Stromal cell of bone marrow (primary cell): ENCODE results near the gene IGFBP7.

Experiments
- DNase-seq: peaks from one replicate; pipeline ENCODE4 v3.0.0-alpha.2; 2012; ENCODE audit warnings: low read depth

IGFBP7 gene

DNA sequence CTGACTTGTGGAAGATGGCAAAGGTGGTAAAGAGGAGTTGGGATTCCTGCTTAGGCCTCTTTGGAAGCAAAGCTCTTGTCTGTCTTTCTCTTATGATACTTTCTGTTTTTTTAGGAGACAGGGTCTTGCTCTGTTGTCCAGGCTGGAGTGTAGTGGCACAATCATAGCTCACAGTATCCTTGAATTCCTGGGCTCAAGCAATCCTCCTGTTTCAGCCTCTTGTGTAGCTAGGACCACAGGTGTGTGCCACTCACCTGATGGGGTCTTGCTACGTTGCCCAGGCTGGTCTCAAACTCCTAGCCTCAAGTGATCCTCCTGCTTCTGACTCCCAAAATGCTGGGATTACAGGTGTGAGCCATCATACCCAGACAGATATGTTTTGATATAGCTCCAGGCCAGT, 19.3 kb upstream of the IGFBP7 start:
- DNase-seq = no peak

DNA sequence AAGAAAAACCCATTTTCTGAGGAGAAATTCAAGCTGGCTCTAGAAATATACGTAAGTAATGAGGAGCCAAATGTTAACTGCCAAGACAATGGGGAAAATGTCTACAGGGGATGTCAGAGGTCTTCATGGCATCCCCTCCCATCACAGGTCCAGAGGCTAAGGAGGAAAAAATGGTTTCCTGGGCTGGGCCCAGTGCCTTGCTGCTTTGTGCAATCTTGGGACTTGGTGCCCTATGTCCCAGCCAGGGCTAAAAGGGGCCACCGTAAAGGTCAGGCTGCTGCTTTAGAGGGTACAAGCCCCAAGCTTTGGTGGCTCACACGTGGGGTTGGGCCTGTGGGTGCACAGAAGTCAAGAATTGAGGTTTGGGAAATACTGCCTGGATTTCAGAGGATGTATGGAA, 17.2 kb upstream of the IGFBP7 start:
- no peak for DNase-seq

DNA sequence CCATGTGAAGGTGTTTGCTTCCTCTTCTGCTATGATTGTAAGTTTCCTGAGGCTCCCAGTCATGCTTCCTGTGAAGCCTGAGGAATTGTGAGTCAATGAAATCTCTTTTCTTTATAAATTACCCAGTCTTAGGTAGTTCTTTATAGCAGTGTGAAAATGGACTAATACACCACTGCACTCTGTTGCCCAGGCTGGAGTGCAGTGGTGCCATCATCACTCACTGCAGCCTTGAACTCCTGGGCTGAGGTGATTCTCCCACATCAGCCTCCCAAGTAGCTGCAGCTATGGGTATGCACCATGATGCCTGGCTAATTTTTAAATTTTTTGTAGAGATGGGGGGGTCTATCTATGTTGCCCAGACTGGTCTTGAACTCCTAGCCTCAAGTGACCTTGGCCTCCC, 15.8 kb upstream of the IGFBP7 start:
- DNase-seq = no peak

DNA sequence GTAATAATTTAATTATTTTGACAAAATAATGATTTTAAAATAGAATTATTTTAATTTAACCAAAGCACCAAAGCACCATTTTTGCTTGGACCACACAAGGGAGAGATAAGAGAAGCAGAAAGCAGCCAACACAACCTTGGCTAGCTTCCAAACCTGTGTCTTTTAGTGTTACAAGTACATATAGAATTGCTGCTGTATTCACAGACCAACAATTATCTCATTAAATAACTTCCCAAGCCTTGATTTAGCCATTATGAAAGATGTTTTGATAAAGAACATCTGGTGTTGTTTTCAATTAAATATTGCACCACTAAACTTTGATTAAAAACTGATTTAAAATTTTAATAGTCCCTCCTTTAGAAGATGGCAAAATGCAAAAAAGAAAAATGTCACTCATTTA, 14.0 kb upstream of the IGFBP7 start:
- no peak for DNase-seq

DNA sequence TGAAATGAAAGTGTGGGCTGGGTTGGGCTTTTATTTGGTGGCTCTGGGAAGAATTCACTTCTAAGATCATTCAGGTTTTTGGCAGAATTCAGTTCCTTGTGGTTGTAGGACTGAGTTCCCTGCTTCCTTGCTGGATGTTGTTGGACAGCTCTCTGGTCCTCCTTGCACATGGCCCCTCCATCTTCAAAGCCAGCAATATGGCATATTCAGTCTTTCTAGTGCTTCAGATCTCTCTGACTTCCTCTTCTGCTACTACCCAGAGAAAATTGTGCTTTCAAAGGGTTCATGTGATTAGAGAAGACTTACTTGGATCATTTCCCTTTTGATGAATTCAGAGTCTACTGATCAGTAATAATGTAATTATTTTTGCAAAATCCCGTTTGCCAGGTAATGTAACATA, 12.8 kb upstream of the IGFBP7 start:
- DNase-seq = no peak

DNA sequence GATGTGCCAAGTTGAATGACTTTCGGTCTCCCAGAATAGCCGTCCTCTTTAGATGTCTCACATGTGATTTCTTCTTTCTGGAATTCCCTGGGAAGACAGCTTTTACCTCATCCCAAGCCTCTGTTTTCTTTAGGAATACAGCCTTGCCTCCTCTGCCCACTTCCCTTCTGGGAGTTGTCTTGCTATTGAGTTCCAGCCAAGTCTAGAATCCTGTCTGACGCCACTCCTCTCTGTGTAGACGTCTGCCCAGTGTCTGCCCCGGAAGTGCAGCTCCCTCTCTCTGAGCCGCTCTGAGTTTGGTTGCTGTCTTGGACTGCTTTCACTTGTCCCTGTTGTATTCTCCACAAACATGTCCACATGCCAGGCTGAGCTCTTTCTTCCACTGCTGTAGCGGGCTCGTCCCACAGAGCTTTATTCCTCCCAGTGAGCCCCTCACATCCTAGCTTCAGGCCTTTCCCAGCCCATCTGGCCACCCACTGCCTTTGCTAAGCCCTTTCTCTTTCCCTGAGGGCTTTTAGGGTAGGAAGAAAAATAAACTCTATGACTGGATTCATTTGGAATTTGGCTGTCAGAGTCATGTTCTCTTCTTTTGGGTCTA, 9.0 kb upstream of the IGFBP7 start:
- DNase-seq = peak; percentile 92

DNA sequence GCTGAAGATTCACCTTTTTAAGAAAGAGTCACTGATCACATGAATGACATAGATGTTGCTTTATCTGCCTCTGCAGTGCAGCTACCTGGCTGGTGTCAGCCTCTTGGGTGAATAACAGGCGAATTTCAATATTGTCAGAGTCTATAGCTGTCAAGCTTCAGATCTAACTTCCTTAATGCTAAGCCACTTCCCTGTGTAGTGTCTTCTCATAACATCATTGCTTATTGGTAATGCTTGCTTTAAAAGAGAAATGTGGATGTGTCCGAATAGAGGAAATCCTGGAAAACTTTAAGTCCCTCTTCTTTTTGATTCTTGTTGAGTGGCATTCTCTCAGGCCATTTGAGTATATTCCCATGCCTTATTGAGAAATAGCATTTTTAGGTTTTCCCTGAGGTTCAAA, 7.3 kb upstream of the IGFBP7 start:
- DNase-seq = no peak

DNA sequence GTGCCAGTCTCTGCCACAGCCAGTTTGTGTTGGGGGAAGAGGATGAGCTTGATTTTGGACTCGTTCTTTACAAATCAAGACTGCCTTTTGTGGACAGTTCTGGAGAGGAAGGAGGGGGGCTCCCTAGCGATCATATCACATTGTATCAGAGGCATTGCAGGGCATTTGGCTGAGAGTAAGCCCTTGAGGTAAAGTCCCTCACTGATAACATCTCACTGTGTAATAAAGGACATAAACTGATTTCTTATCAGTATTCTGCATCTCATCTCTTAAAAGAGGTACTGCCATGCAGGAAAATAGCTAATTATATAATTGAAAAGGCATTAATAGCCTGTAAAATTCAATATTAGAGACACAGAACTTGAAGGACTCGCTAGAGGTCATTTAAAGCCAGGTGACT, 6.1 kb upstream of the IGFBP7 start:
- DNase-seq = no peak

DNA sequence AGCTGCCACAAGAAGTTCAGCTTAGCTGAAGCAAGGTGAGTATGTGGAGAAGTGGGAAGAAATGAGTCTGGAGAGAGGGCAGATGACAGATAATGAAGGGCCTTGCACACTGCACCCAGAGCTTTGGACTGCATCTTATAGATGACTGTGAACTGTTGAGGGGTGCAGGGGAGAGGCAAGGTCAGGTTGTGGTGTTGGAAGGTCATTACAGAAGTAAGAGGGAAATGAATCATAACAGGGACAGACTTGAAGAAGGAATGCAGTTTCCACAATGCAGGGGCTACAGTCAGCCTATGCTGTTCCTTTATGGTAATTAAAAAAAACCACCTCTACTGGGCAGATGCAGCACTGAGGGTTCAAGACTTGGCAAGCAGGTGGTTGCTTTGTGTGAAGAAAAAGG, 4.8 kb upstream of the IGFBP7 start:
- DNase-seq = no peak

DNA sequence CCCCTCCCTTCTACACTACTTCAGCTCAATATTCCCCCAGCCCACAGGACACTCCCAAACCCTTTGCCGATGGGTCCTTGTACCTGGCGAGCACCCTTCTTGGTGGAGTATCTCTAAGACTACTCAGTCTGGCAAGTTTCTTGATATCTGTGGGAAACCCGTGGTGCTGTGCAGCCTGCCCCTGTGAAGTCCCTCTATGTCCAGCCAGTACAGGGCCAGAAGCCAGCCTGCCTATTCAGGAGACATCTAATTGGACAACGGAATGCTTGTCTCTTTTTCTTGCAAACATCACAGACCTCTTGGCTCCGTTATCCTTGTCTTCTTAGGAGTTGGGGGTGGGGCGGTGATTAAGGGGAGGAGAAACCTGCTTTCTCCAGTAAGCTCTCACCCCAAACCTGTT, 3.7 kb upstream of the IGFBP7 start:
- no peak for DNase-seq

DNA sequence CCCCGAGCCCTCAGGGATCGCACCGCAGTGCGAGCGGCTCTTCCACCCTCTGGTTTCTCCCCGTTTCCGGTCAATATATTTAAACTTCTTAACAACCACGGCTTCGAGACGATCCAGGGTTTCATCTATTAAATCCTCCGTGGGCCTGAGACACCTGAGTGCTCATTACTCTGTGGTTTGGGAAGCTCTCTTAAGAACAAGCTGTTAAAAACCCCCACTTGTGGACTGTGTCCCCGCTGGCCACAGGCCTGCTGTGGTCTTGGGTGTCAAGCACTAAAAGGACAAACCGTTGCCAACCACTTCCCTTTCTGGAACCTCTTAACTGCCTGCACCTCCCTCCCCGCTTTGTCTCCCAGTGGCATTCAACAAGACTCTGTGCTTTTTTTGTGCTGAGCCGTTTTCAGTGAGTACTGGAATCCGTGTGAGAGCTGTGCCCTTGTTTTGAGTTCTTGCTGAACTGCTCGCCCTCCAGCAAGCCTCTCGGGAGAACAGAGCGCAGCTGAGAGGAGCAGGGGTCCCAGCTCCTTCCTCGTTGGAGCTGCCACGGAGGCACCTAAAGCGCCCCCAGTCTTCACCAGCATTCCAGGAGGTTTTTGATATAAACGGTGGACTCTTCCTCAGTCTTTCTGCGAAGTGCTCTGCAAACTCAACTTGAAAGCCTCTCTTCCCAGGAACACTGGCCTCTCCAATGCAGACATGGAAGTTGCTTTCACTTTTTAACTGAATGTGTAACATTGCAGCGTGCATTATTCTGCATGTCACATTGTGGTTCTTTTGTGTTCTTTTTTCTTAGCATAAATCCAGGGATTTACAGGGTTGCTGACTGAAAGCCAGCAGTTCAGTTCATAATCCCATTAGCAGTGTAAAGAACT, 691 bp upstream of the IGFBP7 start:
- DNase-seq = peak; percentile 50

DNA sequence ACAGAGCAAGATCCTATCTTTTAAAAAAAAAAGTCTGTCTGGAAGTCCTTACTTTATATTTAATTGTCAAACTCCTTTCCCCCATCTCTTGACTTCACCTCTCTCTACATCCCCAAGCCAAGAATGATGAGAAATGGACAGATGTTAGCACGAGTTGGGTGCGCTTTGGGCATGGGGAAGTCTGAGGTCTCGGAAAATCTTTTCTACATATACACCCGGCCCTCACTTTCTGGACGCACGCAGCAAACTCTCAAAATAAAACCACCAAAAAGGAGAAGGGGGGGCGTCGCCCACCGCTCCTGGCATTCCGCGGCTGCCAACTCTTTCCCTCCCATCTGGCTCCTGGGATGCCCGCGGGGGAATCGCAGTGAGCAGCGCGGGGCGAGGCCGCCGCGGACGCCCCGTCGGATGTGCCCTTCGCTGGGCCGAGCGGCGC, 756 bp downstream of the IGFBP7 start:
- DNase-seq = no peak

DNA sequence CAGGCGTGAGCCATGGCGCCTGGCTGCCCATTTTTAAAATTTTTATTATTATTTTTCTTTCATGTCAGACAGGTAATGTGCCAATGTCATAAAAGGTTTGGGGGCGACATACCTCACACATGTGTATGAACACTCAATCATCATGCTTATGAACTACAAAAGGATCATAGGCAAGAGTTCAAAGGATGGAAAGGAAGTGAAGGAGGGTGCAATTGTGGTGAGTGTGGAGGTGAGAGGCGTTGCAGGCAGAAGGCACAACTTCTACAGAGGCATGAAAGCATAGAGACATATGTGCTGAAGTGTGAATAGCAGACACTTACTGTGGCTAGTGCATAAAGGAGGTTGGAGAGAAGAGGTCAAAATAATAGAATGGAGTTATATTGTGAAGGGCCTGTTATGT, 4.0 kb downstream of the IGFBP7 start:
- no peak for DNase-seq

DNA sequence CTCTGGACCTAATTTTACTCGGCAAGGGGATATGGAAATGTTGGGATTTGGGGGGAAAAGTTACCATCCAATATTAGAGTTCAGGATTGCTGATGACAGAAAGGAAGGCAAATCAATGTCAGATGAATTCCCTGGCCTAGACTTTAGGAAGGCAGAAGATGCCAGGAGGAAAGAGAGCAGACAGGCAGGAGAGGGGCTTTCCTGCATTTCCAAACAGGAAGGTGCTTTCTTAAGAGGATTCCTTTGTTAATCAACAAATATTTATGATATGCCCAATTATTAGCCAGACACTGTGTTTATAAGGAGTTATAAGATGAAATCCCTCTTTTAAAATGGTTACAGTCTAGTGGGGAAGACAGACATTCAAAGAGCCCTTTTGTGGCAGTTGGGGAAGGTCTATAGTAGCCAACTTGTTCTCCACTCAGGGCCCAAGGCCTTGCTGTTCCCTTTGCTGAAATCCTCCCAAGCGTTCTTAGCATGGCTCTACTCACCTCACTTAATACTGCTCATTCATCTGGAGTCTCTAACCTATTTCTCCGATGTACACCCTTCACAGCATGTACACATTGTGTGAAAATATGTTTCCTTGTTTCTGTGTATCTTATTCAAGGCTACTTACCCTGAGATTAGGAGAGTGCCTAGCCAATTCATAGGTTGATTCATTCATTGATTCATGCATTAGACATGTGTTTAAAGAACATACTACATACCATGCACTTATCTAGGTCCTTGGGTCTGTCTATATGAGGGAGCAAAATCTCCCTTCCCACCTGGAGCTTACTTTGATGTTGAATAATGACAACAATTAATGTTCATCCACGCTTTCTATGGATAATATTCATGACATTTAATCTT, 5.3 kb downstream of the IGFBP7 start:
- DNase-seq = no peak

DNA sequence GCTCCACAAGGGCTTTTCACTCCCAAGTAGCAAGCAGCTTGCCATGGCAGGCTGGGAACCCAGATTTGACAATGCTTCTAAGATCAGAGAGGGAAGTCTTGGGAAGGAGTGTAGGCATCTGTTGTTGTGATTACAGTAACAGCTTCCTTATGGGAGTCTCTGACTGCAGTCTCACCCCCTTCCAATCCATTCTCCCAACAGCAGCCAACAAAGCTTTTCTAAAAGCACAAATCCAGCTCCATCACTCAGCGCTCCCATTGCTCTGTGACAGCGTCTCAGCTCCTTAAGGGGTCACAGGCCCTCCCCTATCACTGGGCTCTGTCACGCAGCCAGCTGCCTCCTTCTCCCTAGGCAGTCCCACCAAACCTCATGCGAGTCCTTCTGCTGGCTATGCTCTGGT, 7.1 kb downstream of the IGFBP7 start:
- no peak for DNase-seq

DNA sequence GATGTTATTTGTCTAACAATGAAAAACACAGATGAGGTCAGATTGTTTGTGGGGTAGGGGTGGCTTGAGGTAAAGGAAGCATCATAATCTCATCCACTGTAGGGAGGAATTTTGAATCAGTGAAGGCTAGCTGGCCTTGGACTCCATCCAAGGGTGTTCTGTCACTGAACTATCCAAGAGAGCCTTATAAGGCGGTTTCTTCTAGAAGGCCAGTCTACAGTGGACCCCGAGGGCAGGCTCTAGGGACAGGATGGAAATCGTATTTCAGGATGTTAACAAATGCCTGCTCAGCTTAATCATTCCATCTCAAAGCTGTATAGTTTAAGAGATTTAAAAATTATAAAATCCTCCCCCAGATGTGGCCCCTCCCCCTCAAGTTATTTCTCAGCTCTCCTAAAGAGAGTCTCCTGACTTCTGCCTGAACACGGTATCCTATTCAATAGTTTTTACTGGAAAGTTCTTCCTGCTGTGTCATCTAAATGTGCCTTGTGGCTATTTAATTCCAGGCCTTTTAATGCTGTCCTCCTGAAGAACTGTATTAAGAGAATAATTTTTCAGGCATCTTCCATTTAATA, 8.0 kb downstream of the IGFBP7 start:
- peak; percentile 78 for DNase-seq

DNA sequence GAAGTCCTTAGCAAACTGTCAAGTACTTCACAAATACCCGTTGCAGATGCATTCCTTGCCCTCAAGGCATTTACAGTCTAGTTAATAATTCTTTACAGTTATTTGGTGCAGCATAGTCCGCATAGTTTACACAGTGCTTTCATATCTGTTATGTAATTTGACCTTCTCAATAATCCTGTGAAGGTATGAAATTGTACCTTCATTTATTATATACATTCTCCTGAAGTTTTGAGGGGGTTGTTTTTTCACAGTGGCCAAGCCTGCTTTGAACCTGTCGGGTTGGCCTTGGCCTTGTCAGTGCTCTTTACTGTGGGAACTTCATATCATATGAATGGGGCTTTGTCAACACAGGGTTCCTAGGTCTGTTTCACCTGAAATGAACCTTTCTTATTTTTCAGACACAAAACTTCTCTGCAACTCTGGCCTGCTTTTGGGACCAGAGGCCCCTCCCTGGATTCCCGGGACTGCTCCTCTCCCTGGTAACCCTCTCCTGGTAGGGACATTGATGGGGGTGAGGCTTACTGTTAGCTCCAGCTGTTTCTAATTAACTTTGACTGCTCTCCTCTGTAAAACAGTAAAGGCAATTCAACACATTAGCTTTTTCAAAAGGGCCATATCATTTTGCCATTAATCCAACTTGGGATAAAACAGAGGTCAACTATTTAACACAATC, 9.1 kb downstream of the IGFBP7 start:
- no peak for DNase-seq

DNA sequence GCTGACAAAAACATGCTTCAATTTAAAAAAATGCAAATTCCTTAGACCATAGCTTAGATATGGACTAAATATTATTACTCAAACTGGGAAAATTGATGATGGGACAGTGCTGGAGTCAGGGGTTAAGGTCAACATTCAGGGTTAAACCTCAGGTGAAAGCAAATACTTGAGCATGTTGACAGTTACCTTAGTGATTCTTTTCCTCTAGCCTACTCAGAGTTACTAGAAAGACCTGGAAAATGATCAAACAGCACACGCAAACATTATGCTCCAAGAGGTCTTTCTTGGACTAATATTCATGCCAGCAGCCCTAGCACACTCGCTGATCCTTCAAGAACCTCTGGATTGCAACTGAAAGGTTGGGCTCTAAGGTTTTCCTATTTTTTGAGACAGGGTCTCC, 10.8 kb downstream of the IGFBP7 start:
- no peak for DNase-seq

DNA sequence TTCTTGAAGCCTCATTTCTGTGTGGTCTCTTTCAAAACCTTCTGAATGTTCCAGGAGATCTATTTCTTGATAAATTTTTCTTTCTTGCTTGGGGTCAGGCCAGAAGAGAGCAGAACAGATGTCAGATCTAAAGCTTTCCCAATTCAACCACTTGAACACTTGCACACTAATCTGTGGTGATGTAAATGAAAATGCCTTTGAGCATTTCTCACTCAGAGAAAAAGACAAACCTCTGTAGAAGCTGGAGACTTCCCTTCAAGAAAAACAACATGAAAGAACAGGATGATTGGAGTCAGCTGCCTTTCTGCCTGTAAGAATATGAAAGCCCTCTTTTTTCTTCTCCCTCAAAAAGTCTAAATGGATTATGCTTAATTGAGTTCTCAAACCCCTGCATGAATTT, 11.2 kb downstream of the IGFBP7 start:
- peak; percentile 48 for DNase-seq

DNA sequence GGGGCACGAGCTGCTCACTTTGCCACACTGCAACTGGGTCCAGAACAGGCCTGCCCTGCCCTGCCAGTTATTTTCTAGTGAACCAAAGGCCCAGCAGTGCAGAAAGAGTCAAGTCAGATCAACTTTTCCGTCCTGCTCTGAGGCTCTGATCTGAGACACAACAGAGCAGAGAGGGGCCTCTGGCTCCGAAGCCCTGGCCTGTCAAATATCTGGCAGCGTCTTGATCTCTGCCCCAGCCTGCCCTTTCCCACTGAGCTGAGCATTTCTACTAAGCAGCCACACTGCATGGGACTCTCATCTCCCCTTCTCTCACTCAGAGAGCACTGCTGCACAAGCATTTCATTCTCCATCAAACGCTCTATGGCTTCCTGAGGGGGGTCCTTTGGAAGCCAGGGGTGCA, 11.8 kb downstream of the IGFBP7 start:
- DNase-seq = no peak

DNA sequence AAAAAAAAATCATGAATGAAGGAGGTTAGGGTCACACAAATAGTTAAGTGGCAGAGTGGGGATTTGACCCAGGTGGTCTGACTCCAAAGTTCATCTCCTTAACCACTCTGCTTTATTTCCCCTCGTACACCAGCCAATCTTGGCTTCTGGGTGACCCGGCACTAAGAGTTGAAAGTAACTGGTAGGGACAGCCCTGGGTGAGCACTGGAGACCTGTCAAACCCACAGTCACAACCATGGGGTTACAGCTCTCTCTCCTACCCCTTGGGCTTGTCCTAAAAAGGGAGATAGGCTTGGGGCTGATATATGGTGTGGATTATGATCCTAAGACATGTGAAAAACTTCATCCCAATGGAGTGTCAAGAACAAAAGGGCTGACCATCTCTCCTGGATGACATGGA, 12.5 kb downstream of the IGFBP7 start:
- DNase-seq = no peak

DNA sequence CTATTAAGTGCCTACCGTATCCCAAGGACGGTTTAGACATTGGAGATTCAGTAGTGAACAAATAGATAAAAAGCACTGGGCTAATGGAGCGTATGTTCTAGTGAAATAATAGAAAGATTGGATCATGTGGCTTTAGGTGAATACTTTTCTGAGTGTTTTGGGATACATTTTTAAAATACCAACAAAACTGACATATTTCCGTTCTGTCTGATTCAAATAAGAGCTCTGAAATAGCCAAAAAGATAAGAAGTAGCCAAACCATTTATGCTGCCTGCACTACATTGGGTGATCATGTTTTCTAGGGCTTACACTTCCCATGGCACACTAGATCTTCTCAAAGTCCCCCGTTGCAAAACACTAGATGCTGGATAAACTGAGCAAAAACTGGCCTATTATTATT, 14.2 kb downstream of the IGFBP7 start:
- no peak for DNase-seq
